NB4 (cell line): ENCODE results near the gene SGPL1.

Experiments
- CTCF ChIP-seq: IDR thresholded peaks from one replicate; pipeline ENCODE4 v1.5.1; 2012; ENCODE audit warnings: low read depth, low read length
- MAX ChIP-seq: IDR thresholded peaks from 2 replicates; pipeline ENCODE4 v1.6.1; 2011; ENCODE audit warnings: low read depth, low read length
- MYC ChIP-seq: IDR thresholded peaks from 2 replicates; pipeline ENCODE4 v1.6.1; 2011; ENCODE audit warnings: low read depth, low read length
- POLR2A ChIP-seq: IDR thresholded peaks from 2 replicates; pipeline ENCODE4 v1.6.1; 2011; ENCODE audit warnings: mild to moderate bottlenecking; ENCODE audit not compliant: insufficient read length; ENCODE audit errors: extremely low read depth

DNA sequence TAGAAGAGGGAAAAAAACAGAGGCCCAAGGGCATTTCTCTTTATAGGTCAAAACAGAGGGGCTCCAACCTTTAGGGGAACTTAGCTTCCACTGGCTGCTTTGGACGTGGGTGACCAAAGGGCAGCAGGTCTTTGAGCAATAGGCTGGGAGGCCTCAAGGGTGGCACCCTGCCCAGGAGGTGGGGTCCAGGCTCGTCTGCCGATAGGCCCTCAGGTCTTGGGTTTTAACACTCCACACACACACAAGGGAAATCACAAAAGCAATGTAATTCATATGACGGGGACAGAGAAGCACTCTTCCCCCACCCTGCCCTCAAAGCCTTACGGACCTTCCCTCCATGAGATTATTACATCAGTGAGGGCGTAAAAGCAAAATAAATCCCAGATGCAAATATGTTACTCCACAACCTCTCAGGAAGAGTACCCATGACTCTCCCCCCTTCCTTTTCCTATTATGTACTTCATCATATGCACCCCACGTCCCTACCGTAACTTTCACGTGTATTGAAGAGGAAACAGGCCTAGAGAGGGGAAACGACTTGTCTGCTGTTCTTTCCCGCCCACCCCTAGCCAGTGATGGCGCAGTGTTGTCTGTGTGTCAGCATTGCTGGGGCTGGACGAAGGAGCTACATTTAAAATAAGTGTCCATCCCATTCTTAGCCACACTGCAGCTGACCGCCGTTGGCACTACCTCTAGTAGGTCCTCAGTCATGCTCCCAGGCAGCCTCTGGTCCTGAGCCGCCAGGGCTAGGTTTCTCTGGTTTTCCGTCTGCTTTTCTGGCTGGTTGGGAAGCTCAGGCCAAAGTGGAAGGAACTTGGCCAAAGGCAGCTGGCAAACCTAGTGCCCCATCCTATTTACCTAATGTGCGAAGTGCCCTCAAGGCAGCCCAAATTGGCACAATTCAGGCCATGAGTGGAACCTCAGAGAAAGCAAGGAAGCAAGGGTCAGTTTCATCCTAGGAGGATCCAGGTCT, 70.5 kb downstream of the SGPL1 start:
- TF ChIP-seq POLR2A (no peak), CTCF (no peak), MAX (no peak), MYC (no peak)
